Lung (tissue), 12 donors: ENCODE data around the gene NXPH1. TPM values are rescaled to one million over a fixed set of nuclear protein-coding genes. Genes with fewer than 3 reads are reported as not detected.
A peak's percentile ranks its signal among the peaks of the same experiment; 100 is the strongest.
"Not testable (repeated sequence)": the region's sequence is repeated elsewhere in the genome, so short reads cannot be mapped to it uniquely, and the experiment has no call there.

Experiments
- ATAC-seq: fragments of 200-7000 bp; cut with Tn5 transposase; one replicate; pipeline ENCODE4 v1.9.1; 2020; ENCODE audit warnings: moderate number of reproducible peaks; ENCODE audit not compliant: insufficient read depth, low FRiP score
- DNase-seq, 3 donors: peaks; one replicate each; pipeline ENCODE4 v3.0.0-alpha.2; 2013 to 2017
- H3K27ac ChIP-seq, 2 donors: one replicate each; pipeline ENCODE4 v1.5.1; 2013; ENCODE audit warnings: mild to moderate bottlenecking in 2 of 2, moderate library complexity in 2 of 2, control low read depth in 1 of 2, inconsistent platforms in 1 of 2, low read depth in 1 of 2, low read length in 1 of 2
- H3K27me3 ChIP-seq, 3 donors: one replicate each; pipeline ENCODE4 v1.5.1; 2013; ENCODE audit warnings: low read length in 2 of 3; ENCODE audit not compliant: control insufficient read depth in 3 of 3, insufficient read depth in 3 of 3
- H3K36me3 ChIP-seq, 4 donors: one replicate each; pipeline ENCODE4 v1.5.1; 2013; ENCODE audit warnings: low read length in 4 of 4, mild to moderate bottlenecking in 1 of 4, moderate library complexity in 1 of 4; ENCODE audit not compliant: control insufficient read depth in 4 of 4, insufficient read depth in 4 of 4
- H3K4me1 ChIP-seq, 5 donors: one replicate each; pipeline ENCODE4 v1.5.1; 2013; ENCODE audit warnings: low read length in 5 of 5, mild to moderate bottlenecking in 2 of 5, moderate library complexity in 1 of 5; ENCODE audit not compliant: control insufficient read depth in 5 of 5, insufficient read depth in 5 of 5
- H3K4me3 ChIP-seq: one replicate; pipeline ENCODE4 v1.5.1; 2013; ENCODE audit warnings: mild to moderate bottlenecking, control low read depth, moderate library complexity
- H3K9ac ChIP-seq, 2 donors: one replicate each; pipeline ENCODE4 v1.5.1; 2013; ENCODE audit warnings: low read length in 2 of 2, control low read depth in 1 of 2; ENCODE audit not compliant: insufficient read depth in 1 of 2
- H3K9me3 ChIP-seq, 4 donors: one replicate each; pipeline ENCODE4 v1.5.1; 2013; ENCODE audit warnings: low read length in 3 of 4, mild to moderate bottlenecking in 1 of 4, moderate library complexity in 1 of 4; ENCODE audit not compliant: control insufficient read depth in 4 of 4, insufficient read depth in 3 of 4
- CTCF ChIP-seq: IDR thresholded peaks from 2 replicates; pipeline ENCODE4 v1.5.1; 2012; ENCODE audit warnings: mild to moderate bottlenecking; ENCODE audit errors: control extremely low read depth, extremely low read depth
- WGBS, 2 donors: extraction: QIAGEN DNeasy Blood & Tissue Kit; methylation state at CpG; one replicate each; pipeline ENCODE4 v1.1.7; 2013; 5-methylcytosine and 5-hydroxymethylcytosine counted together
- polyA plus RNA-seq, 2 donors: library from polyadenylated mRNA; stranded (reverse); fragments of 200-250 nt; gene quantifications; one replicate each; pipeline ENCODE4 v1.2.1, GENCODE V29; 2013
- total RNA-seq, 2 donors: library from RNA; depleted of rRNA in 1 of 2; stranded (reverse); fragments of >200 nt in 1 of 2; gene quantifications; one replicate each; pipeline ENCODE4 v1.2.1, GENCODE V29; 2014 to 2021
- donor health status: control.
- donor health status: control.
- donor health status: Bipolar disorder and iron deficiency.
- donor health status: healthy.
- donor health status: DM: yes; HTN: yes; CAD: no.

NXPH1 gene
- total and polyA plus RNA-seq, 4 donors = 0.09 to 0.17 TPM; not detected in 2

DNA sequence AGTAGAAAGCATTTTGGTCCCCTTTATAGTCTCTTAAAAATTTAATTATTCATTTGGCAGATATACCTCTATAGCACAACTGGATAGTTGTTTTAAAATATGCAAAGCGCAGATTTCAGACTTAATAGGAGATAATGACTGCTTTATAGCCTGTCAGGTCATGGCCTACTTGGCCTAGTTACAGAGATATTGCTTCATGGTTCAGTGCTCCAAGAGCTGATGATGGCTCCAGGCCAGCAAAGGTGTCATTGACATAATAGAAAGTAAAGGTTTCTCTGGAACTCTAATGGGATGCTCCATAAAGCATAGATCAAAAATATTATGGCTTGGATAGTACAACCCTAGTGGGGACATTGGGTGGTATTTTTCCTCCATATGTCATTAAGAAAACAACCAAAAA is 285.7 kb downstream of the NXPH1 start:
- DNase-seq = no peak
- Histone ChIP-seq H3K9me3 (no peaks in the 10 kb centered on the region), H3K9ac (no peak overlapping the region), H3K27ac (no peak overlapping the region), H3K36me3 (no peaks in the 10 kb centered on the region), H3K4me1 (no peaks in the 10 kb centered on the region), H3K27me3 (no peaks in the 10 kb centered on the region), H3K4me3 (no peak overlapping the region)
- TF ChIP-seq CTCF = no peak
- WGBS, 2 donors = 80 to 93% methylated on average over 1 of the region's 1 CpG
- ATAC-seq = no peak

GRCh38 chr7:8724080-8724718 is 290.8 kb downstream of the NXPH1 start:
- WGBS, 2 donors = 18 to 20% methylated on average over 4 of the region's 4 CpGs
- TF ChIP-seq CTCF = no peak
- DNase-seq = peak; percentile 32 to 53 (median 40)
- no peak overlapping the region for H3K4me3 ChIP-seq
- H3K9me3 ChIP-seq = no peaks in the 10 kb centered on the region
- H3K9ac ChIP-seq = no peak overlapping the region
- no peak overlapping the region for H3K27ac ChIP-seq
- no peaks in the 10 kb centered on the region for H3K27me3 ChIP-seq
- no peaks in the 10 kb centered on the region for H3K4me1 ChIP-seq
- no peaks in the 10 kb centered on the region for H3K36me3 ChIP-seq
- ATAC-seq = no peak

DNA sequence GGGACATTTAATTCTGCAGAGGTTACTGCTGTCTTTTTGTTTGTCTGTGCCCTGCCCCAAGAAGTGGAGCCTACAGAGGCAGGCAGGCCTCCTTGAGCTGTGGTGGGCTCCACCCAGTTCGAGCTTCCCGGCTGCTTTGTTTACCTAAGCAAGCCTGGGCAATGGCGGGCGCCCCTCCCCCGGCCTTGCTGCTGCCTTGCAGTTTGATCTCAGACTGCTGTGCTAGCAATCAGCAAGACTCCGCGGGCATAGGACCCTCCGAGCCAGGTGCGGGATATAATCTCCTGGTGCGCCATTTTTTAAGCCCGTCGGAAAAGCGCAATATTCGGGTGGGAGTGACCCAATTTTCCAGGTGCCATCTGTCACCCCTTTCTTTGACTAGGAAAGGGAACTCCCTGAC is 298.3 kb downstream of the NXPH1 start:
- WGBS, 2 donors = 88 to 96% methylated on average over 10 to 14 of the region's 14 CpGs
- not testable (repeated sequence) for H3K27me3 ChIP-seq, H3K36me3 ChIP-seq, DNase-seq, ATAC-seq, H3K9ac ChIP-seq, H3K4me3 ChIP-seq, H3K27ac ChIP-seq, H3K4me1 ChIP-seq, H3K9me3 ChIP-seq

DNA sequence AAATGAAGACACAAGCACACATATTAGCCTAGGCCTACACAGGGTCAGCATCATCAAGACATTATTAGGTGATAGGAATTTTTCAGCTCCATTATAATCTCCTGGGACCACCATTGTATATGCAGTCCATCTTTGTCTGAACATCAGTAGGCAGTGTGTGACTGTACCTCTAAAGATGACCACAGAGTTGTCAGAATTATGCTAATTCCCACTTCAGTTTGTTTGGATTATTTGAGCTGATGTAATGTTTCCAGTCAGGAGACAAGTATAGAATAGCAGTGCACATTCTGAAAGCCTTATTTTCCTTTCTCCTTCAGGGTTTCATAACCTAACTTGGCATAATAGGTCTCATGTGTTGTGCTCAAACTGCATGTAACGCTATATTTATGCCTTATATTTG is 306.4 kb downstream of the NXPH1 start:
- TF ChIP-seq CTCF = no peak
- H3K4me3 ChIP-seq = no peak overlapping the region
- H3K4me1 ChIP-seq = no peaks in the 10 kb centered on the region
- peaks cover 0 to 3% (median under 1%) of the 10 kb centered on the region in 4 donors for H3K9me3 ChIP-seq
- ATAC-seq (no peak), DNase-seq (no peak)
- no peak overlapping the region for H3K27ac ChIP-seq
- no peak overlapping the region for H3K9ac ChIP-seq
- 78 to 83% methylated on average over 1 of the region's 1 CpG for WGBS, 2 donors
- H3K27me3 ChIP-seq = no peaks in the 10 kb centered on the region
- no peaks in the 10 kb centered on the region for H3K36me3 ChIP-seq
